Activated T-helper 17 cell treated with anti-CD3 and anti-CD28 coated beads, Interleukin-2, amount 50 U/mL, for 72 hours (primary cell): ENCODE measurements around the gene SSC5D. TPM values are rescaled to one million over a fixed set of nuclear protein-coding genes. Genes with fewer than 3 reads are reported as not detected.

Experiments
- ATAC-seq: fragments of 150-1000 bp; cut with Tn5 transposase; replicated peaks from 2 replicates; pipeline ENCODE4 v1.10.0; 2021; ENCODE audit warnings: mild to moderate bottlenecking, moderate library complexity
- H3K27ac Mint-ChIP-seq: one replicate; pipeline ENCODE4 v1.8.0; 2022; ENCODE audit warnings: mixed read lengths
- H3K27me3 Mint-ChIP-seq: one replicate; pipeline ENCODE4 v1.8.0; 2022; ENCODE audit warnings: mixed read lengths
- H3K36me3 Mint-ChIP-seq: one replicate; pipeline ENCODE4 v1.8.0; 2022; ENCODE audit warnings: low read depth, mild to moderate bottlenecking, mixed read lengths
- H3K4me1 Mint-ChIP-seq: one replicate; pipeline ENCODE4 v1.8.0; 2022; ENCODE audit warnings: mixed read lengths
- H3K4me3 Mint-ChIP-seq: one replicate; pipeline ENCODE4 v1.8.0; 2022; ENCODE audit warnings: mild to moderate bottlenecking, mixed read lengths
- H3K9me3 Mint-ChIP-seq: one replicate; pipeline ENCODE4 v1.8.0; 2022; ENCODE audit warnings: mixed read lengths
- total RNA-seq, 2 donors: library from RNA; stranded (reverse); gene quantifications; one replicate each; pipeline ENCODE4 v1.2.3, GENCODE V29; 2022

The SSC5D gene
- total RNA-seq, 2 donors from 2014 or later: 0.41 to 0.69 TPM

- H3K4me1 Mint-ChIP-seq: peaks cover 5% of the 10 kb centered on the region
- no peaks in the 10 kb centered on the region for H3K27me3 Mint-ChIP-seq
- no peak for ATAC-seq
- H3K36me3 Mint-ChIP-seq: no peaks in the 10 kb centered on the region
- peak overlapping the region; percentile 75 for H3K27ac Mint-ChIP-seq
- H3K9me3 Mint-ChIP-seq: no peaks in the 10 kb centered on the region
- H3K4me3 Mint-ChIP-seq: peak overlapping the region; percentile 70
Measured at GRCh38 chr19:55486043-55486970, 1.9 kb upstream of the SSC5D start.

- H3K27me3 Mint-ChIP-seq: peaks cover 3% of the 10 kb centered on the region
- peak overlapping the region; percentile 79 for H3K27ac Mint-ChIP-seq
- no peaks in the 10 kb centered on the region for H3K9me3 Mint-ChIP-seq
- H3K4me1 Mint-ChIP-seq: peaks cover 5% of the 10 kb centered on the region
- H3K36me3 Mint-ChIP-seq: no peaks in the 10 kb centered on the region
- H3K4me3 Mint-ChIP-seq: peak overlapping the region; percentile 39
- peak; percentile 66 for ATAC-seq
Measured at GRCh38 chr19:55486971-55487923, 989 bp upstream of the SSC5D start.

GRCh38 chr19:55488986-55489710 is 912 bp downstream of the SSC5D start:
- no peaks in the 10 kb centered on the region for H3K9me3 Mint-ChIP-seq
- no peak overlapping the region for H3K27ac Mint-ChIP-seq
- H3K27me3 Mint-ChIP-seq: peaks cover 4% of the 10 kb centered on the region
- no peak overlapping the region for H3K4me3 Mint-ChIP-seq
- no peaks in the 10 kb centered on the region for H3K36me3 Mint-ChIP-seq
- H3K4me1 Mint-ChIP-seq: peaks cover 5% of the 10 kb centered on the region
- no peak for ATAC-seq

GRCh38 chr19:55489711-55490477 is 1.7 kb downstream of the SSC5D start:
- Mint-ChIP-seq H3K4me1 (peaks cover 5% of the 10 kb centered on the region), H3K36me3 (no peaks in the 10 kb centered on the region)

GRCh38 chr19:55490478-55491432 is 2.5 kb downstream of the SSC5D start:
- Mint-ChIP-seq H3K9me3 (no peaks in the 10 kb centered on the region), H3K4me3 (no peak overlapping the region)
- no peak for ATAC-seq

More at GRCh38 chr19:55489711-55490477, 1.7 kb downstream of the SSC5D start:
- no peak for ATAC-seq
- Mint-ChIP-seq H3K27me3 (peaks cover 4% of the 10 kb centered on the region), H3K9me3 (no peaks in the 10 kb centered on the region), H3K4me3 (no peak overlapping the region), H3K27ac (no peak overlapping the region)

GRCh38 chr19:55491546-55492360 is 3.5 kb downstream of the SSC5D start:
- H3K27ac Mint-ChIP-seq: no peak overlapping the region
- no peak overlapping the region for H3K4me3 Mint-ChIP-seq
- no peaks in the 10 kb centered on the region for H3K36me3 Mint-ChIP-seq
- no peak for ATAC-seq
- no peaks in the 10 kb centered on the region for H3K4me1 Mint-ChIP-seq
- H3K9me3 Mint-ChIP-seq: no peaks in the 10 kb centered on the region
- H3K27me3 Mint-ChIP-seq: peaks cover 4% of the 10 kb centered on the region

More at GRCh38 chr19:55490478-55491432, 2.5 kb downstream of the SSC5D start:
- Mint-ChIP-seq H3K27me3 (peaks cover 4% of the 10 kb centered on the region), H3K27ac (no peak overlapping the region), H3K36me3 (no peaks in the 10 kb centered on the region), H3K4me1 (peaks cover 5% of the 10 kb centered on the region)

DNA sequence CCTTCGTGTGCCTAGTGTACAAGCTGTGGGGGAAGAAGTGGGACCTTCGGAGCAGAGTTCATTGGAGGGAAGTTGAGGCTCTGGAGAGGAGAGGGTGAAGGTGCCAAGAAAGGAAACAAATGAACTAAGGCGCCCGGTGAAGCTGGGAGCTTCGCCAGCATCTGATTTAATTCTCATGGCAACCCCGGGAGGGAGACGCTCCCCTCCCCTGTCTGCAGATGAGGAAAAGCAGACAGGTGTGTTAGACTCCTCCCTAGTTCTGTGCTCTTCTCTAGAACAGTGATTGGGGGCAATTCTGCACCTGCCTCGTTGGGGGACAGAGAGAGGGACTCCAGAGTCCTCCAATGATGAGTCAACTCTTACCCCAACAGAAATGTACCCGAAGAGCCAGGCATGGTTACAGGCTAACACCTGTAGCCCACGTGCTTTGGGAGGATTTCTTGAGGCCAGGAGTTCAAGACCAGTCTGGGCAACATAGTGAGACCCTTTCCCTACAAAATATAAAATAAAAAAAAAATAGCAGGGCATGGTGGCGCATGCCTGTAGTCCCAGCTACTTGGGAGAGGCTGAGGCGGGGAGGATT is 4.2 kb downstream of the SSC5D start:
- no peak for ATAC-seq
- H3K36me3 Mint-ChIP-seq: no peaks in the 10 kb centered on the region
- H3K4me1 Mint-ChIP-seq: no peaks in the 10 kb centered on the region

DNA sequence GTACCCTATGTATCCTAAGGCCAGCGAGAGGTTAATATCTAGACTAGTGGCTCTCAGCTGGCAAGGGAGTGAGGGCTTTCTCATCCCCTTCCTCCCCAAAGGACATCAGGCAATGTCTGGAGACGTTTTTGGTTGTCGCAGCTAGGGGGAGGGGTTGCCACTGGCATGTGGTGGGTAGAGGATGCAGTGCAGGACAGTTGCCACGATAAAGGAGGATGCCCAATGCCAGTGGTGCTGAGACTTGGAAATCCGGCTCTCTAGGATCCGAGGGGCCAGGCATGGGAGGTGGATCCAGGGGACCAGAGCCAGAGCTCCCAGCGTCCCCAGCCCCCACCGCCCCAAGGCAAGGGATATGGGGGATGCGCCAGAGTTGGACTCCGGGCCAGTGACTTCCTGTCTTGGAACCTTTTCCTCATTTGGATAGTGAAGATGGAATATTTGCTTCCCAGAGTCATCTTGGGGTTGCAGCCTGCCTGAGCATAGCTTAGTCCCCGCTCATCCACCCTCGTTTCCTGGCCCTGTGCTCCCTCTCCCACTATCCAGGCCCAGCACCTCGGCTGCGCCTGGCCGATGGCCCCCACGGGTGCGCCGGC is 4.9 kb downstream of the SSC5D start:
- Mint-ChIP-seq H3K4me3 (no peak overlapping the region), H3K4me1 (no peaks in the 10 kb centered on the region), H3K27ac (no peak overlapping the region), H3K9me3 (no peaks in the 10 kb centered on the region), H3K27me3 (peaks cover 4% of the 10 kb centered on the region), H3K36me3 (no peaks in the 10 kb centered on the region)
- no peak for ATAC-seq

More for the DNA sequence above, 4.2 kb downstream of the SSC5D start:
- Mint-ChIP-seq H3K4me3 (no peak overlapping the region), H3K27me3 (peaks cover 4% of the 10 kb centered on the region), H3K9me3 (no peaks in the 10 kb centered on the region), H3K27ac (no peak overlapping the region)

DNA sequence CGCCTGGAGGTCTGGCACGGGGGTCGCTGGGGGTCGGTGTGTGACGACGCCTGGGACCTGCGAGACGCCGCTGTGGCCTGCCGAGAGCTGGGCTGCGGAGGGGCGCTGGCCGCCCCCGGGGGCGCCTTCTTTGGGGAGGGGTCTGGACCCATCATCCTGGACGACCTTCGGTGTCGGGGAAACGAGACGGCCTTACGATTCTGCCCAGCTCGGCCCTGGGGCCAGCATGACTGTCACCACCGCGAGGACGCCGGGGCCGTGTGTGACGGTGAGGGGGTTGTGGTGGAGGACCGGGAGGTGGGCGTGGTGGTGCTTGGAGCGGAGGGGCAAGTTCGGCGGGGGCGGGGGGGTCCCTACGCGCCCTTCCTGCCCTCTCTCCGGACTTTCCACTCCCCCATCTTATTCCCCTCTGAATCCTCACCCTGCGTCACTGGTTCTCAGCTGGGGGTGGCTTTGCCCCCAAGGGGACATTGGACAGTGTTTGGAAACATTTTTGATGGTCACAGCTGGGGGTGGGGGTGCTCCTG is 5.5 kb downstream of the SSC5D start:
- no peaks in the 10 kb centered on the region for H3K9me3 Mint-ChIP-seq
- no peak overlapping the region for H3K27ac Mint-ChIP-seq
- no peak overlapping the region for H3K4me3 Mint-ChIP-seq
- no peaks in the 10 kb centered on the region for H3K36me3 Mint-ChIP-seq
- ATAC-seq: no peak
- no peaks in the 10 kb centered on the region for H3K4me1 Mint-ChIP-seq
- peaks cover 4% of the 10 kb centered on the region for H3K27me3 Mint-ChIP-seq

GRCh38 chr19:55494172-55494761 is 6.0 kb downstream of the SSC5D start:
- Mint-ChIP-seq H3K27ac (no peak overlapping the region), H3K4me1 (no peaks in the 10 kb centered on the region)

More at GRCh38 chr19:55494172-55494761, 6.0 kb downstream of the SSC5D start:
- Mint-ChIP-seq H3K36me3 (no peaks in the 10 kb centered on the region), H3K9me3 (no peaks in the 10 kb centered on the region), H3K27me3 (peaks cover 4% of the 10 kb centered on the region), H3K4me3 (peak overlapping the region; percentile 5)
- ATAC-seq: peak; percentile 39
